NOMO-1 treated with dmso at 0.1 percent for 144 hours (cell line): Measurements from ENCODE around the gene TOP2B.
A peak's percentile ranks its signal among the peaks of the same experiment; 100 is the strongest.

ENCODE experiments used
- DNase-seq: peaks from one replicate; lab custom pipeline; 2025; ENCODE audit not compliant: unreplicated experiment; lab: John Stamatoyannopoulos, UW

The TOP2B gene

GRCh38 chr3:25619382-25619781 lies 45.3 kb downstream of the TOP2B start:
- DNase-seq = no peak

- no peak for DNase-seq
Observed at GRCh38 chr3:25618028-25618427, 46.7 kb downstream of the TOP2B start.

- DNase-seq = no peak
Observed at GRCh38 chr3:25611193-25611592, 53.5 kb downstream of the TOP2B start.

- no peak for DNase-seq
Observed at GRCh38 chr3:25610779-25611178, 53.9 kb downstream of the TOP2B start.

- DNase-seq = no peak
Observed at GRCh38 chr3:25610167-25610566, 54.5 kb downstream of the TOP2B start.

- DNase-seq = peak; percentile 60
Observed at GRCh38 chr3:25604107-25604805, 60.5 kb downstream of the TOP2B start.

- peak; percentile 51 for DNase-seq
Observed at GRCh38 chr3:25603703-25604102, 61.0 kb downstream of the TOP2B start.

GRCh38 chr3:25597535-25598101 lies 67.1 kb downstream of the TOP2B start:
- no peak for DNase-seq

GRCh38 chr3:25594007-25594502 lies 70.7 kb downstream of the TOP2B start:
- DNase-seq = no peak

GRCh38 chr3:25593001-25593400 lies 71.7 kb downstream of the TOP2B start:
- DNase-seq = no peak

GRCh38 chr3:25592510-25592968 lies 72.2 kb downstream of the TOP2B start:
- no peak for DNase-seq

- DNase-seq = no peak
Observed at GRCh38 chr3:25589783-25590258, 74.9 kb downstream of the TOP2B start.

GRCh38 chr3:25589104-25589782 lies 75.5 kb downstream of the TOP2B start:
- DNase-seq = no peak

GRCh38 chr3:25588441-25589103 lies 76.1 kb downstream of the TOP2B start:
- DNase-seq = no peak

GRCh38 chr3:25587975-25588374 lies 76.7 kb downstream of the TOP2B start:
- DNase-seq = no peak

- DNase-seq = no peak
Observed at GRCh38 chr3:25587526-25587925, 77.2 kb downstream of the TOP2B start.

GRCh38 chr3:25587094-25587493 lies 77.6 kb downstream of the TOP2B start:
- no peak for DNase-seq

GRCh38 chr3:25586553-25586952 lies 78.2 kb downstream of the TOP2B start:
- DNase-seq = no peak

GRCh38 chr3:25586167-25586505 lies 78.6 kb downstream of the TOP2B start:
- no peak for DNase-seq

- DNase-seq = no peak
Observed at GRCh38 chr3:25585361-25586166, 79.1 kb downstream of the TOP2B start.
